Mammary epithelial cell (primary cell): ENCODE data around the gene RPL26.

Experiments used
- CTCF ChIP-seq, 2 donors: IDR thresholded peaks in 1 of 2; conservative IDR thresholded peaks in 1 of 2; 2 replicates each; pipeline ENCODE4 v1.5.1; 2011 to 2012; ENCODE audit warnings: inconsistent platforms in 2 of 2, low read length in 2 of 2, mild to moderate bottlenecking in 2 of 2, control low read depth in 1 of 2, low read depth in 1 of 2; ENCODE audit not compliant: insufficient read depth in 1 of 2; ENCODE audit errors: extremely low read depth in 1 of 2
- EZH2 ChIP-seq: IDR thresholded peaks from 2 replicates; pipeline ENCODE4 v1.6.1; 2012; ENCODE audit warnings: low read length, inconsistent platforms, borderline replicate concordance

DNA sequence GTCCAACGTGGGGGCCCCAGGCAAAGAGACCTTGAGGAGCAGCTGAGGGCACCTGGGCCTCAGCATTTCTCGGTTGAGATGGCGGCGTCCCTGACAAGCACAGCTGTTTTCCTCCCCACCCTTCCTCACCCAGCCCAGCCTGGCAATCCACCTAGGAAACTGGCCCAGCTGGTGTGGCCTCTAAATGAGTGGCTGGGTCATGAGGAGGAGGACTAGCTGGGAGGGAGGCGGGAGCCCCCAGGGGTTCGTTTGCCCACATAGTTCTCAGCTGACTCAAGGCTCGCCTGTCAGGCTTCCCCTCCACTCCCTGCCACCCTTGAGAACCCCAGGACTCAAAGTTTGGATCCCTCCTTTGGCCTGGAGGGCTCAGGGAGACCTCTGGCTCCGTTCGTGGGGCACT lies 8.7 kb upstream of the RPL26 start:
- no peak for TF ChIP-seq CTCF (conservative IDR thresholded peaks at IDR 0.05 in 1 of 2, IDR thresholded peaks at IDR 0.05 in 1 of 2; ENCODE audit: extremely low read depth in 1 of 2, insufficient read depth in 1 of 2, low read depth in 1 of 2, low read length in 2 of 2)
- no peak for TF ChIP-seq EZH2
